Measurements from ENCODE around the gene CTDSPL.
"Not testable (repeated sequence)": the region's sequence is repeated elsewhere in the genome, so short reads cannot be mapped to it uniquely, and the experiment has no call there.

The CTDSPL gene

GRCh38 chr3:37968813-37969595, 107.3 kb downstream of the CTDSPL start:
- H3K27me3 ChIP-seq (ENCODE audit: insufficient read depth, low read length), result no peaks in the 10 kb centered on the region
- no peaks in the 10 kb centered on the region for H3K36me3 ChIP-seq (ENCODE audit: insufficient read depth, low read length)
- no peak overlapping the region for H3K27ac ChIP-seq (ENCODE audit: low read depth, low read length)

GRCh38 chr3:37969596-37970100, 108.0 kb downstream of the CTDSPL start:
- Histone ChIP-seq H3K27me3 (ENCODE audit: insufficient read depth, low read length) (no peaks in the 10 kb centered on the region), H3K27ac (ENCODE audit: low read depth, low read length) (no peak overlapping the region), H3K79me2 (ENCODE audit: control insufficient read depth, insufficient read depth, low read length, unreplicated experiment) (no peaks in the 10 kb centered on the region), H2AFZ (ENCODE audit: low read length, unreplicated experiment) (no peak overlapping the region), H3K4me1 (ENCODE audit: control insufficient read depth, insufficient read depth, low read length, unreplicated experiment) (no peaks in the 10 kb centered on the region), H3K4me3 (ENCODE audit: low read depth, low read length) (no peak overlapping the region), H3K36me3 (ENCODE audit: insufficient read depth, low read length) (no peaks in the 10 kb centered on the region)

More at GRCh38 chr3:37968813-37969595, 107.3 kb downstream of the CTDSPL start:
- no peak overlapping the region for H2AFZ ChIP-seq (ENCODE audit: low read length, unreplicated experiment)
- no peak overlapping the region for H3K4me3 ChIP-seq (ENCODE audit: low read depth, low read length)
- H3K4me1 ChIP-seq (ENCODE audit: control insufficient read depth, insufficient read depth, low read length, unreplicated experiment), result no peaks in the 10 kb centered on the region
- no peaks in the 10 kb centered on the region for H3K79me2 ChIP-seq (ENCODE audit: control insufficient read depth, insufficient read depth, low read length, unreplicated experiment)

- Histone ChIP-seq H3K4me1 (ENCODE audit: control insufficient read depth, insufficient read depth, low read length, unreplicated experiment) (no peaks in the 10 kb centered on the region), H2AFZ (ENCODE audit: low read length, unreplicated experiment) (no peak overlapping the region), H3K36me3 (ENCODE audit: insufficient read depth, low read length) (no peaks in the 10 kb centered on the region; the same call in 1 of the 2 replicates), H3K79me2 (ENCODE audit: control insufficient read depth, insufficient read depth, low read length, unreplicated experiment) (no peaks in the 10 kb centered on the region), H3K4me3 (ENCODE audit: low read depth, low read length) (no peak overlapping the region), H3K27me3 (ENCODE audit: insufficient read depth, low read length) (no peaks in the 10 kb centered on the region), H3K27ac (ENCODE audit: low read depth, low read length) (no peak overlapping the region)
Observed at GRCh38 chr3:37970802-37971201, 109.1 kb downstream of the CTDSPL start.

- no peak overlapping the region for H3K4me3 ChIP-seq (ENCODE audit: low read depth, low read length)
- no peaks in the 10 kb centered on the region for H3K27me3 ChIP-seq (ENCODE audit: insufficient read depth, low read length)
- no peaks in the 10 kb centered on the region for H3K4me1 ChIP-seq (ENCODE audit: control insufficient read depth, insufficient read depth, low read length, unreplicated experiment)
- H3K79me2 ChIP-seq (ENCODE audit: control insufficient read depth, insufficient read depth, low read length, unreplicated experiment), result no peaks in the 10 kb centered on the region
- no peaks in the 10 kb centered on the region; the same call in 1 of the 2 replicates for H3K36me3 ChIP-seq (ENCODE audit: insufficient read depth, low read length)
- H3K27ac ChIP-seq (ENCODE audit: low read depth, low read length), result no peak overlapping the region
- H2AFZ ChIP-seq (ENCODE audit: low read length, unreplicated experiment), result no peak overlapping the region
Observed at GRCh38 chr3:37971467-37971866, 109.8 kb downstream of the CTDSPL start.

GRCh38 chr3:37972056-37972455, 110.4 kb downstream of the CTDSPL start:
- H3K36me3 ChIP-seq (ENCODE audit: insufficient read depth, low read length); H3K4me3 ChIP-seq (ENCODE audit: low read depth, low read length): not testable (repeated sequence)

GRCh38 chr3:37973246-37974054, 111.8 kb downstream of the CTDSPL start:
- Histone ChIP-seq H3K4me1 (ENCODE audit: control insufficient read depth, insufficient read depth, low read length, unreplicated experiment) (no peaks in the 10 kb centered on the region), H3K27me3 (ENCODE audit: insufficient read depth, low read length) (no peaks in the 10 kb centered on the region), H3K4me3 (ENCODE audit: low read depth, low read length) (no peak overlapping the region), H3K79me2 (ENCODE audit: control insufficient read depth, insufficient read depth, low read length, unreplicated experiment) (no peaks in the 10 kb centered on the region), H3K36me3 (ENCODE audit: insufficient read depth, low read length) (no peaks in the 10 kb centered on the region; the same call in 1 of the 2 replicates), H3K27ac (ENCODE audit: low read depth, low read length) (no peak overlapping the region), H2AFZ (ENCODE audit: low read length, unreplicated experiment) (no peak overlapping the region)

More at GRCh38 chr3:37972056-37972455, 110.4 kb downstream of the CTDSPL start:
- not testable (repeated sequence) for H3K4me1 ChIP-seq (ENCODE audit: control insufficient read depth, insufficient read depth, low read length, unreplicated experiment); H3K27me3 ChIP-seq (ENCODE audit: insufficient read depth, low read length); H2AFZ ChIP-seq (ENCODE audit: low read length, unreplicated experiment); H3K27ac ChIP-seq (ENCODE audit: low read depth, low read length); H3K79me2 ChIP-seq (ENCODE audit: control insufficient read depth, insufficient read depth, low read length, unreplicated experiment)

- Histone ChIP-seq H3K4me1 (ENCODE audit: control insufficient read depth, insufficient read depth, low read length, unreplicated experiment) (no peaks in the 10 kb centered on the region), H3K27ac (ENCODE audit: low read depth, low read length) (no peak overlapping the region), H3K79me2 (ENCODE audit: control insufficient read depth, insufficient read depth, low read length, unreplicated experiment) (no peaks in the 10 kb centered on the region), H3K36me3 (ENCODE audit: insufficient read depth, low read length) (no peaks in the 10 kb centered on the region; the same call in 1 of the 2 replicates), H2AFZ (ENCODE audit: low read length, unreplicated experiment) (no peak overlapping the region), H3K27me3 (ENCODE audit: insufficient read depth, low read length) (no peaks in the 10 kb centered on the region), H3K4me3 (ENCODE audit: low read depth, low read length) (no peak overlapping the region)
Observed at GRCh38 chr3:37974121-37975083, 112.7 kb downstream of the CTDSPL start.

- no peaks in the 10 kb centered on the region for H3K79me2 ChIP-seq (ENCODE audit: control insufficient read depth, insufficient read depth, low read length, unreplicated experiment)
- H3K27ac ChIP-seq (ENCODE audit: low read depth, low read length), result no peak overlapping the region
- no peak overlapping the region for H3K4me3 ChIP-seq (ENCODE audit: low read depth, low read length)
- no peaks in the 10 kb centered on the region for H3K27me3 ChIP-seq (ENCODE audit: insufficient read depth, low read length)
- H2AFZ ChIP-seq (ENCODE audit: low read length, unreplicated experiment), result no peak overlapping the region
- H3K4me1 ChIP-seq (ENCODE audit: control insufficient read depth, insufficient read depth, low read length, unreplicated experiment), result no peaks in the 10 kb centered on the region
- no peaks in the 10 kb centered on the region; the same call in 1 of the 2 replicates for H3K36me3 ChIP-seq (ENCODE audit: insufficient read depth, low read length)
Observed at GRCh38 chr3:37979541-37980461, 118.1 kb downstream of the CTDSPL start.

GRCh38 chr3:37980462-37981347, 119.0 kb downstream of the CTDSPL start:
- Histone ChIP-seq H3K27me3 (ENCODE audit: insufficient read depth, low read length) (no peaks in the 10 kb centered on the region), H3K4me1 (ENCODE audit: control insufficient read depth, insufficient read depth, low read length, unreplicated experiment) (no peaks in the 10 kb centered on the region), H2AFZ (ENCODE audit: low read length, unreplicated experiment) (no peak overlapping the region), H3K36me3 (ENCODE audit: insufficient read depth, low read length) (no peaks in the 10 kb centered on the region; the same call in 1 of the 2 replicates), H3K4me3 (ENCODE audit: low read depth, low read length) (no peak overlapping the region), H3K27ac (ENCODE audit: low read depth, low read length) (no peak overlapping the region), H3K79me2 (ENCODE audit: control insufficient read depth, insufficient read depth, low read length, unreplicated experiment) (no peaks in the 10 kb centered on the region)

Measured in ACC112 (cell line).